IPS-20b (cell line): ENCODE measurements around the gene OSBPL8.
"Not testable (repeated sequence)": the region's sequence is repeated elsewhere in the genome, so short reads cannot be mapped to it uniquely, and the experiment has no call there.

Experiments used
- H3K27ac ChIP-seq: one replicate; pipeline ENCODE4 v1.5.1; 2013; ENCODE audit warnings: low read length
- H3K27me3 ChIP-seq: 2 replicates; pipeline ENCODE4 v1.6.1; 2013; ENCODE audit warnings: mild to moderate bottlenecking, low read length, inconsistent platforms; ENCODE audit not compliant: insufficient read depth
- H3K36me3 ChIP-seq: 2 replicates; pipeline ENCODE4 v1.6.1; 2013; ENCODE audit warnings: low read depth, mild to moderate bottlenecking, inconsistent platforms, low read length, moderate library complexity; ENCODE audit not compliant: insufficient read depth
- H3K4me1 ChIP-seq: 2 replicates; pipeline ENCODE4 v1.6.1; 2013; ENCODE audit warnings: mild to moderate bottlenecking, control low read depth, inconsistent platforms, low read length, moderate library complexity; ENCODE audit not compliant: insufficient read depth
- H3K4me3 ChIP-seq: 2 replicates; pipeline ENCODE4 v1.5.1; 2013; ENCODE audit warnings: mild to moderate bottlenecking, low read length, inconsistent platforms
- H3K9ac ChIP-seq: 2 replicates; pipeline ENCODE4 v1.6.1; 2013; ENCODE audit warnings: low read depth, mild to moderate bottlenecking, inconsistent platforms, low read length, moderate library complexity
- H3K9me3 ChIP-seq: 2 replicates; pipeline ENCODE4 v1.6.1; 2013; ENCODE audit warnings: mild to moderate bottlenecking, low read depth, low read length, inconsistent platforms; ENCODE audit not compliant: insufficient read depth

OSBPL8 gene

DNA sequence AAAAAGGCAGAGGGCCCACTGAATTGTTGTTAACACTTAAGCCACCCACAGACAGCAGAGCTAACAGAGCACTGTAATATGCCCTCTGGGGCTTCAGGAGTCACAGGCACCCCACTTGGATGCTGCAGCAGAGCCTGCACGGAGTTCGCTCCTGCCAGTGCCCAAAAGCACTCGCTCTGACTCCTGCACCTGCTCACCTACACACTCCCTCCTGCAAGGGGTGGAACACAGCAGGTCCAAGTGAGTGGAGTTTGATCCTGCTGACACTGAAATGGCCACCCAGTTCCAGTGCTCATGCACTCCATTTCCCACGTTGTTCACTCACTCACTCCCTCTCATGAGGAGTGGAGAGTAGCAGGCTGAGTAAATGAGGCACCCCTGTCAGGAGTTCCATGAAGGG is 68.8 kb downstream of the OSBPL8 start:
- H3K4me3 ChIP-seq, result no peak overlapping the region
- no peaks in the 10 kb centered on the region for H3K27me3 ChIP-seq
- no peaks in the 10 kb centered on the region; the same call in 1 of the 2 replicates for H3K36me3 ChIP-seq
- H3K4me1 ChIP-seq, result no peaks in the 10 kb centered on the region
- H3K9me3 ChIP-seq, result no peaks in the 10 kb centered on the region
- H3K9ac ChIP-seq, result no peak overlapping the region
- no peak overlapping the region for H3K27ac ChIP-seq

DNA sequence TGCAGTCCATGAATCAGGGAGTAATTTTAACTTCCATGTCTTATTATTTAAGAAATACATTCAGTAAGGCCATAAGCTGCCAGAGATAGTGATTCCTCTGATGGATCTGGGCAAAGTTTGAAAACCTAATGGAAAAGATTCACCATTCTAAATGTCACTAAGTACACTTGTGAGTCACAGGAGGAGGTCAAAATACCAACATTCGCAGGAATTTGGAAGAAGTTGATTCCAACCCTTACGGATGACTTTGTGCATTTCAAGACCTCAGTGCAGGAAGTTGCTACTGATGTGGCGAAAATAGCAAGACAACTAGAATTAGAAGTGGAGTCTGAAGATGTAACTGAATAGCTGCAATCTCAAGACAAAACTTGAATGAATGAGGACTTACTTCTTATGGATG is 69.8 kb downstream of the OSBPL8 start:
- Histone ChIP-seq H3K36me3 (no peaks in the 10 kb centered on the region; the same call in 1 of the 2 replicates), H3K4me1 (no peaks in the 10 kb centered on the region), H3K27ac (no peak overlapping the region), H3K9ac (no peak overlapping the region), H3K9me3 (no peaks in the 10 kb centered on the region), H3K27me3 (no peaks in the 10 kb centered on the region), H3K4me3 (no peak overlapping the region)

DNA sequence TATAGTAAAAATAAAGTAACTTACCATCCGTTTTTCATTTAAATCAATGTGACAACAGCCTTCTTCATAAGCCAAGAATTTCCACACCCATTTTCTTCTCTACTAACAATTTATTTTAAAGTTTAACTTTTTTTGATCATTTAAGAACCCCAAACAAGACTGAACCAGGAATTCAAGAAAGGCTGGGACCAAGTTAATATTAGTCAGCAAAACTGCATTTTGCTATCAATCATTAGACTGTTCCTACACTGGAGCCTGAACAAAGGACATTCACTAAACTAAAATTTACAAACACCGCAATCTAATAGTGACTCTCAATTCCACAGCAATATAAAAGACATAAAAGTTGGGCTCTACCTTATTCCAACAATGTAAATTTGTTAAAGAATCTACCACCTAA is 73.6 kb downstream of the OSBPL8 start:
- no peaks in the 10 kb centered on the region for H3K9me3 ChIP-seq
- no peak overlapping the region for H3K9ac ChIP-seq
- H3K27ac ChIP-seq, result no peak overlapping the region
- no peaks in the 10 kb centered on the region; the same call in 1 of the 2 replicates for H3K36me3 ChIP-seq
- no peaks in the 10 kb centered on the region for H3K4me1 ChIP-seq
- H3K4me3 ChIP-seq, result no peak overlapping the region
- H3K27me3 ChIP-seq, result no peaks in the 10 kb centered on the region

DNA sequence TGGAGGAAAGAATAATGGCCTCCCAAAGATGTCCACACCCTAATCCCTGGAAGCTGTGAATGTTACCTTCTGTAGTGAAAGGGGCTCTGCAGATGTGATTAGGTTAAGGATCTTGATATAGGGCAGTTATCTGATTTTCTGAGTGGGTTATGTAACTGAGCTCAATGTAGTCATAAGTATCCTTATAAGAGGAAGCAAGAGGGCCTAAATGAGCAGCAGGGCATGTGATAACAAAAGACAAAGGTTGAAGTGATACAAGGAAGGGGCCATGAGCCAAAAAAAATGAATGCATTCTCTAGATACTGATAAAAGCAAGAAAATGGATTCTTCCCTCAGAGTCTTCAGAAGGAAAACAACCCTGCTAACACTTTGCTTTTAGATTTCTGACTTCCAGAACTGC is 78.8 kb downstream of the OSBPL8 start:
- no peak overlapping the region for H3K9ac ChIP-seq
- H3K4me3 ChIP-seq, result no peak overlapping the region
- no peaks in the 10 kb centered on the region for H3K9me3 ChIP-seq
- H3K27me3 ChIP-seq, result no peaks in the 10 kb centered on the region
- H3K36me3 ChIP-seq, result no peaks in the 10 kb centered on the region
- no peaks in the 10 kb centered on the region for H3K4me1 ChIP-seq
- no peak overlapping the region for H3K27ac ChIP-seq

DNA sequence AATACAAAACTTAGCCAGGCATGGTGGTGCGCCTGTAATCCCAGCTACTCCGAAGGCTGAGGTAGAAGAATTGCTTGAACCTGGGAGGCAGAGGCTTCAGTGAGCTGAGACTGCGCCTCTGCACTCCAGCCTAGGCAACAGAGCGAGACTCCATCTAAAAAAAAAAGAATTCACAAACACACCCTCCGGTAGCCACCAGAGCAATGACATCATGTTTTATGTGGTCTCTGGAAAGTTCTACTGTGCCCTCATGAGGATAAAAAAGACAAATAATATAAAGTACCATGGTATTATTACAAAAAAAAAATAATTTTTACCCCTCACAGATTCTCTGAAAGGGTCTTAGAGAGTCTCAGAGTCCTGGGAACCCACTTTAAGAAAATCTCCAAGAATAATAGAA is 81.5 kb downstream of the OSBPL8 start:
- no peaks in the 10 kb centered on the region for H3K9me3 ChIP-seq
- H3K4me1 ChIP-seq, result no peaks in the 10 kb centered on the region
- no peak overlapping the region for H3K4me3 ChIP-seq
- no peak overlapping the region for H3K9ac ChIP-seq
- H3K27ac ChIP-seq, result no peak overlapping the region
- H3K27me3 ChIP-seq, result no peaks in the 10 kb centered on the region
- H3K36me3 ChIP-seq, result no peaks in the 10 kb centered on the region

DNA sequence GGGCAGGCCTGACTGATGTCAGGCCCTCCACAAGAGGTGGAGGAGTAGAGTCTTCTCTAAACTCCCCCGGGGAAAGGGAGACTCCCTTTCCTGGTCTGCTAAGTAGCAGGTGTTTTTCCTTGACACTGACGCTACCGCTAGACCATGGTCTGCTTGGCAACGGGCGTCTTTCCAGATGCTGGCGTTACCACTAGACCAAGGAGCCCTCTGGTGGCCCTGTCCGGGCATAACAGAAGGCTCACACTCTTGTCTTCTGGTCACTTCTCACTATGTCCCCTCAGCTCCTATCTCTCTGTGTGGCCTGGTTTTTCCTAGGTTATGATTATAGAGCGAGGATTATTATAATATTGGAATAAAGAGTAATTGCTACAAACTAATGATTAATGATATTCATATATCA is 86.7 kb downstream of the OSBPL8 start:
- H3K9me3 ChIP-seq, H3K27me3 ChIP-seq, H3K27ac ChIP-seq, H3K9ac ChIP-seq, H3K36me3 ChIP-seq, H3K4me3 ChIP-seq: not testable (repeated sequence)
- H3K4me1 ChIP-seq, result peaks cover 11% of the 10 kb centered on the region; the same call in 1 of the 2 replicates

DNA sequence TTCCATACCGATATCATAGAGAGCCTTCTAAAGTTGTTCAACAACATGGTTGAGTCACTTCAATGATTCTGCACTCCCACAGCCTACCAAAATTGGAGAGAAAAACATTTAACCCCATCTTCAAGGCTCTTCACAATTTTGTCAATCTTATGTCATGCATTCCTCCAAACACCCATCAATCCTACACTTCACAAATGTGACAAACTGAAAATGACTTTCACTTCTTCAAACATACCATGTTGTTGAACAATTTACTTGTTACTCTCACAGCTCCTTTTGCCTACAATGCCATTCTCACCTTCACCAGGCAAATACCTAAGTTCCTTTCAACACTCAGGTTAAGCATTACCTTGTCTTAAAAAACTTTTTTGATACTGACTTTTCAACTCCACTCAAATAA is 88.0 kb downstream of the OSBPL8 start:
- no peak overlapping the region for H3K27ac ChIP-seq
- H3K36me3 ChIP-seq, result no peaks in the 10 kb centered on the region
- no peak overlapping the region for H3K9ac ChIP-seq
- no peaks in the 10 kb centered on the region for H3K27me3 ChIP-seq
- H3K9me3 ChIP-seq, result no peaks in the 10 kb centered on the region
- H3K4me3 ChIP-seq, result no peak overlapping the region
- peaks cover 11% of the 10 kb centered on the region; the same call in 1 of the 2 replicates for H3K4me1 ChIP-seq

DNA sequence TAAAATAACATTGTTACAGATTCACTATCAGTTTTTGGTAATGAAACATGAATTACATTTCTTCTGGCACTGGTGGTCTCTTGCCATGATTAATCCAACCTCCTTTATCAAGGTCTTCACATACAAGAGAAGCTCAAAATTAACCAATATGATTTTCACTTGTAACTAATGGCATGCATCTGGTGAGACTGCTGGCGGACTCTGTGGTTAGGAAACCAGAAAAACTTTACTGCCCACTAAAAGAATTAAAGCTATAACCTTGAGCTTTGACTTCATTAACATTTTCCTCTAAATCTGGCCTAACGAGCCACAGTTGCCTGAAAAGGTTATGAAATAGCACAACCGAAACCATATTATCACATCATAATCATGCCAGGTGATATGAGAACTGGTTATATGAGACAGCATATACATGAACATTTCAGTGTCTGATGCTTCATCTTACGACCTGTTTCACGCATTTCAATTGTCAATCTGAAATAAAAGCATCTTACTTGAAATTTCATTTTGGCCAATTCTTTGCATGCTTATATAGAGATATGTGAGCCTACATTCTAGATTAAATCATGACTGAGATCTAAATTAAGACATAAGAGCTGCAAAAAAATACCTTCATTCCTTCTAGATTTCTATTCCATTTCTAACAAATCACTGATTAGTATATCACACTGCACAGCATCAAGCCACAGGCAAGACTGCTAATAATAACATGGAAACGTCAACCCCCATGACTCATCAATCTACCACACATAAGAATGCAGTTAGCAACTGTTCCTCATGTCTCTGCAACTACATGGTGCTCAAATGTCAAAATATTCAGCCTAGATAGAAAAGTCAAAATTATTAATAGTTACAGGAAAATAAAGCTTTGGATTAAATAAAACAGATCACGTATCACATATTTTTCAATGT is 89.3 kb downstream of the OSBPL8 start:
- H3K36me3 ChIP-seq, result no peaks in the 10 kb centered on the region
- no peaks in the 10 kb centered on the region for H3K27me3 ChIP-seq
- H3K4me3 ChIP-seq, result no peak overlapping the region
- no peak overlapping the region for H3K27ac ChIP-seq
- H3K9ac ChIP-seq, result no peak overlapping the region
- no peaks in the 10 kb centered on the region for H3K9me3 ChIP-seq
- H3K4me1 ChIP-seq, result peaks cover 11% of the 10 kb centered on the region; the same call in 1 of the 2 replicates

DNA sequence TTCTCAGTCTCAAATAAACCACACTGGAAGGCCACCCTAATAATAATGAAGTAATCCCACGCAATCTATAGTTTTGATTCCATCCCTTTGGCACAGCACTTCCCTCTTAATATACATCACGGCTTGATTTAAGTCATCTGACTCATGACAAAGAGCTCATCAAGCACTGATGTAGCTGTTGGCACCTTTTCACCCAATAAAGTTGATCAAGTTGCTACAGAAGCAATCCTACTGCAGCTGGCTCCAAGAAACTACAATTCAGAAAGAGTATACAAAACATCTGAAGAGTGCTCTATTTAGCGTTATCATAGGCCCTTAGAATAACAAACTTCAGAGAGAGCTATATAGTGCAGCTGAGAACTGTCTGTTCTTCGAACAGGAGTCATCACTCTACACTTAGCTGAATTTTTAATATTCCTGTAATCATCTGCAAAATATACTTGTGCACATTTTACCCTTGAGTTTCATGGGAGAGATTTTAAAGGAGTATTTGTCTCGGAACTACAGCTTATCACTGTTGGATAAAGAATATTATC is 94.9 kb downstream of the OSBPL8 start:
- Histone ChIP-seq H3K36me3 (no peaks in the 10 kb centered on the region), H3K27me3 (no peaks in the 10 kb centered on the region), H3K4me1 (0 out of 2 replicates have a peak, but pooled peaks cover under 1% of the 10 kb centered on the region), H3K4me3 (no peak overlapping the region), H3K27ac (no peak overlapping the region), H3K9me3 (no peaks in the 10 kb centered on the region), H3K9ac (no peak overlapping the region)

DNA sequence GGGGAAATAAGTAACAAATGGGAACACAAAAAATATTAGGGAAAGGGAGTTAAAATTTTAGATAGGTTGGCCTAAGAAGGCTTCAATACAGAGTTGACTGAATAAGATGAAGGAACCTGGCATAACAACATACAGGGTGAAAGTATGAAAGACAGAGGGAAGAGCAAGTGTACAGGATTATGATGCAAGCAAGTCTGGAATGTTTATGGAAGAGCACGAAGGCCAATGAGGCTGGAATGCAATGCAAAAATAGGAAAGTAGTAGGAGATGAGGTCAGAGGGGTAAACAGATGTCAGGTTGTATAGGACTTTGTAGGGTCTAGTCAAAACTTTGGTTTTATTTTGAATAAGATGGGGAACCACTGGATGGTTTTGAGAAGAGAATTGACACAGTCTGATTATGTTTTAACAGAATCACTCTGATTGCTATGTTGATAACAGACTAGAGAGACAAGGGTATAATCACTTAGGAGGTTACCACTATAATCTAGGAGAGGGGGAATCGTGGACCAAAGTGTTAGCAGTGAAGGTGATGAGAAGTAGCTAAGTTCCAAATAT is 96.8 kb downstream of the OSBPL8 start:
- Histone ChIP-seq H3K36me3 (no peaks in the 10 kb centered on the region), H3K4me3 (no peak overlapping the region), H3K9ac (no peak overlapping the region), H3K4me1 (no peaks in the 10 kb centered on the region), H3K27me3 (no peaks in the 10 kb centered on the region), H3K27ac (no peak overlapping the region), H3K9me3 (no peaks in the 10 kb centered on the region)

DNA sequence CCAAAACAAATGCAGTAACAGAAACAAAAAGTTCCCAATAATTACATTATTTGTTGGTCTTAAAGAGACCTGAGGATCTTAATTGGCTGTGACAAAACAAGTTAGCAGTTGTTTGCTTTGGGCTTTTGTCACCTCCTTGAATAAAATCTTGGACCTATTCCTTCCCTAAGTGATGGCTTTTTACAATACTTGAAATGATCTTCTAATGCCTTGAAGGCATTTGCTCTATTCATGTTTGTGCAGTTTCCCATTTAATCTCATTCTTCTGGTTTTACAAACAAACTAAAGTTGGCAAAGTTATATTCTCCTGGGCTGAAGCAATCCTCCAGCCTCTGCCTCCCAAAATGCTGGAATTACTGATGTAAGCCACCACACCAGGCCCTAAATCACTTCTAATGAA is 98.8 kb downstream of the OSBPL8 start:
- Histone ChIP-seq H3K4me3 (no peak overlapping the region), H3K9ac (no peak overlapping the region), H3K9me3 (no peaks in the 10 kb centered on the region), H3K4me1 (no peaks in the 10 kb centered on the region), H3K27ac (no peak overlapping the region), H3K36me3 (no peaks in the 10 kb centered on the region), H3K27me3 (no peaks in the 10 kb centered on the region)

DNA sequence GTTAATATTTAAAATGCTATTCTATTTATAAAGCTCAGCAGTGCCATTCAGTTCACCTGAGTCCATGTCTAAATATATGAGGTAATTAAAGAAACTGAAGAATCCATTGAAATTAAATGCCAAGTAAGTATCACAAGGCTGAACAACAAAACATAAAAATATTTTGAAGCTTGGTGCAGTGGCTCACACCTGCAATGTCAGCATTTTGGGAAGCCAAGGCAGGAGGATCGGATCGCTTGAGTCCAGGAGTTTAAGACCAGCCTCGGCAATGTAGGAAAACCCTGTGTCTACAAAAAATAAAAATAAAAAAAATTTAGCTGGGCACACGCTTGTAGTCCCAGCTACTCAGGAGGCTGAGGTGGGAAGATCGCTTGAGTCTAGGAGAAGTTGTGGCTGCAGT is 101.8 kb downstream of the OSBPL8 start:
- Histone ChIP-seq H3K27me3 (no peaks in the 10 kb centered on the region), H3K9me3 (no peaks in the 10 kb centered on the region), H3K9ac (no peak overlapping the region), H3K4me1 (no peaks in the 10 kb centered on the region), H3K27ac (no peak overlapping the region), H3K36me3 (no peaks in the 10 kb centered on the region), H3K4me3 (no peak overlapping the region)
